ENCODE measurements around the gene MAST4.

The MAST4 gene

GRCh38 chr5:67028941-67029340 lies 432.7 kb downstream of the MAST4 start:
- DNase-seq = no peak

DNA sequence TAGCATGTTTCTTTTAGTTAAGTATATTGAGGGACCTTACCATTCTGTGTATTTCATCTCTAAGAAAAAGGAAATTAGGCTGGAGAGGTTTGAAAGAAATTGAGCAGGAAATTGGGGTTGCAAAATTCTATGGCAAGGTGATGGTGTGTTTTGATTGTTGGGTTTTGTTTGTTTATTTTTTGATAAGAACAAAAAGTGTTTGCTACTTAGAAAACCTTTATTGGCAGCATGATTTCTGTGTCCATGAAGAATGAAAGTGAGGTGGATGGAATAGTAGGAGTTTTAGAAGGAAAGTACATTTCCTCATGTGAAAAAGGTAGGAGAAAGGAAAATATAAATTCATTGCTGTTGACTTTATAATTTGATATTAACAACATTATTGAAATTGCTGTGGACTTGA lies 433.3 kb downstream of the MAST4 start:
- DNase-seq = no peak

GRCh38 chr5:67030289-67031056 lies 434.3 kb downstream of the MAST4 start:
- no peak for DNase-seq

GRCh38 chr5:67031057-67031443 lies 434.9 kb downstream of the MAST4 start:
- DNase-seq = no peak

- no peak for DNase-seq
These were observed 435.5 kb downstream of the MAST4 start for GRCh38 chr5:67031692-67032091.

DNA sequence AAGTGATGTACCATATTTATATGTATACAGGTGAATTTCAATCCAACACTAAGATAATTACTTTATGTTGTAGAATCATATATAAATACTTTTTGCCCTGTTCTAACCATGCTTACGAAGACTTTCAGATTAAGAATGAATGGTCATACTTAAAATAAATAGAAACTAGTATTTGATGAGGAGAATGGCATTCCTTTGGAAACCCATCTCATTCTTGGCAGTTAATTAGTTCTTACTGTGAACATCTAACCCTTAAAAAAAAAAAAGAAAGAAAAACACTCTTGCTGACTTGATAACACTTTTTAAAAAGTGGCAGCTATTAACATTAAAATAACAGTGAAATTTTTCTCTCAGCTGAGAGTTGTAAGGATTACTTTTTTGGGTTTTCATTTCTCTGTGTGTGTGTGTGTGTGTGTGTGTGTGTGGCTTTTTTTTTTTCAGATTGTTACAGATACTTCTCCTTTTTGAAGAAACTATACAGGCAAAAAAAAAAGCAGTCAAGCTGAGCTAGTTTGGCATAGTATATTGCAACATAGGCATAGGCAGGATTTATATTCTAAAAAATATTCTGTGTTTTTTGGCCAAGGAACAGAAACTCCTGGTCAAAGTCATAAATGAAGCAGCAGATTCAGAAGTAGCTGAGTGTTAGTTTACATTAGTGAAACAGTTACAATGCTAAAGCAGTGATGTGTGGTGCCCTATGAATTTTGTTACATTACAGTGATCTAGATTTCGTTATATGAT lies 436.9 kb downstream of the MAST4 start:
- no peak for DNase-seq

- DNase-seq = no peak
These were observed 437.9 kb downstream of the MAST4 start for GRCh38 chr5:67033880-67034651.

DNA sequence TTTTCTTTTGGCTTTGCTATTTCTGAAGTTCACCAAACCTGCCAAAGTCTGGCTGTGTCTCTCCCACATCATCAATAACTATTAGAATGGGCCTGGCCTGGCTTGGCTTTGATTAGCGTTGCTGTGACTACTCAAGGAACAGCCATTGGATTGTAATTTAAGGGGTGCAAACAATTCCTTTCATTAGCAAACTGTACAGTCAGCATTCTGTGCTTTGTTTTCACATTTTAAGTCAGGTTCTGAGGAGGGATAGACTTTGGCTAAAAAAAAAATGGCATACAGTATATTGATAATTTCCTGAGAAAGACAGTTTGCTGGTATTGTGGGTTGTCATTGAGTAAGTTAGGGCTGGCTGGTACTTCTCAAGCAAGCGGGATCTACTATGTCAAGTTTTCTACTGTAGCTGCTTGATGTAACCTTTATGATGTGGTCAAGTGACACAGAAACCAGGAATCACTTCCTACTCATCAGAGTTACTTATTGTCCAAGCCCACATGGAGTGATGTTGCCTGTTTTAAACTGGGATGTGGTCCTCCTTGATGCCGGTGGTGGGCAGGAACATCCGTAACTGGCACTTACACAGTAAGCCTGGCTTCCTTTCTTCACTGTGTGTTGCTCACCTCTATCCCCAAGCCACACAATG lies 439.0 kb downstream of the MAST4 start:
- DNase-seq = no peak

- DNase-seq = no peak
These were observed 441.0 kb downstream of the MAST4 start for GRCh38 chr5:67037171-67037570.

DNA sequence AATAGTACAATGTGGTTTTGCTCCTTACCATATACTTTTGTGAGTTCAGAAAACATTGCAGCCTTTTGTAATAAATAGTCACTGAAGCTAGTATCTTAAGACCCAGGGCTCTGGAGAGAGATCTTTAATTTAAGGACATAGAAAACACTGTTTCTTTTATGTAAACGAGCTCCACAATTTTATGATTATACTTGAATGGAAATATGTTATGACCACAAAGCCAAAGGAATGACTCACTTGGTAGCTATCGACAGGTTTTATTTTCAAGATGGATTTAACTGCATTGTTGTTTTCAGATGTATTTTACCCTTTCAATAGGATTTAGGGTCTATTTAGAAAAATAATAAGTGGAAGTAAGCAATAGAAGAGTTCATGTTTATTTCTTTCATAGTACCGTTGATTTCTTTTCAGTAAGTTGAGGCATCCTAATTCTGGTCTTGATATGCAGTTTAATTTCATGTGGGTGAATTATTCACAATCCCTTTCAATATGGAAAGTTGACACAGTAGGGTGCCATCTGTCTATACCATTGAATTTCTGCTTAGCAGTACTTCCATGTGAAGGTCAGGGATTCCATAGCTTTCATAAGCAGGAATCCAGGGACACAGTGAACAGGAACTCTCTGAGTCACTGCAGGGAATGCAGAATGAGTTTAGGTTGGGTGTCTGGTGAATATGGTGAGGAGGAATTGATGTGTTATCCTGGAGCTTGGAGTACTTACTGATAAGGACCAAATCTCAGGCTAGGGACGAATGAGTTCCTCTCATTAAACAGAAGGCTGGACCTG lies 442.8 kb downstream of the MAST4 start:
- no peak for DNase-seq

DNA sequence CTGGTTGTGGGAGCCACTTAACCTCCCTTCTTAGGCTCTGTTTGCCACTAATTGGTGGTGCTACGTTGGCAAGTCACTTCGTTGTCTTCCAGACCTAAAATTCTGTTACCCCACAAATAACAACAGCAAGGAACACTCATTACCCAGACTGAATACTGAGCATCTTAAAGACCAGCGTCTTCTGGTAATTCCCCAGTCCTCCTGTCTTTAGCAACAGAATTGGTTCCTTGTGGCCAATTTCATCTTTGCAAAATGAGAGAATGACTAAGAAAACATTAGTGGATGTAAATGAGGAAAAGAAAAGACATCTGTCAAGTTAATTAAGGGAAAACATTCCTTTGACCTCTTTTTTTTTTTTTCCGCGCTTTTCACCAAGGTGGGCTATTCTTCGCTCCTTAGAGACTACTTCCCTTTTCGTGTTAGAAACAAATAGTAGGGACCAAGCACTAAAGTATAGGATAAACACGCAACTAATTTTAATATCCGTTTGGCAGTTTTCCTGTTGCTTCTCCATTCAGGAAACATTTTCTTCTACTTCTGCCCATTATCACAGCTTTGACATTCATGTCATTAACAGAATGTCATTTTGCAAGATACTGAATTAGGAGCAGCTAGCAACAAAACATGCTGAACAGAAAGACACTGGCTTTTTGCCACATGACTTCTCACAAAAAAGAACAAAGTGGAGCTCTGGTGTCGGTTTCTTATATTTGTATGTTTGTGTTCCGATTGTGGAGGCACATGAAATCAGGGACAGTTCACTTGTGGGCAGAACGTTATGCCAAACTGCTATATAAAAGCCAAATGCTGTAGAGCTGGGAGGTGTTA lies 446.2 kb downstream of the MAST4 start:
- DNase-seq = no peak

GRCh38 chr5:67043796-67044511 lies 447.8 kb downstream of the MAST4 start:
- no peak for DNase-seq

- no peak for DNase-seq
These were observed 449.9 kb downstream of the MAST4 start for GRCh38 chr5:67045816-67046740.

DNA sequence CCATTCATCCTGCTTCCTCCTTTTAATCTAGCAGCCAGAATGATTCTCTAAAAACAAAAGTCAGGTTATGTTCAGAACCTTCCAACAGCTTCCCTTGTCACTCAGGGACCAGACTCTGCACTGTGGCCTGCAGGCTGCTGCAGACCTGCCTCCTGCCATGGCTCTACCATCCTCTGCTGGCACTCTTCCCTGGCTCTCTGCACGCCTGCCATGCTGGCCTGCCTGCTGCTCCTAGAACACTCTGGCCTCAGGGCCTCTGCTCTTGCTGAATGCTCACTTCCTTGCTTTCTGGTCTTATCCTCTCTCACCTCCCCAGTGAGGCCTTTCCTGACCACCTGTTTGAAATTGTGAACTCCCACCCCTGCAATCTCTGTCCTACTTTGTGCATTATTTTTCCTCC lies 451.0 kb downstream of the MAST4 start:
- no peak for DNase-seq

DNA sequence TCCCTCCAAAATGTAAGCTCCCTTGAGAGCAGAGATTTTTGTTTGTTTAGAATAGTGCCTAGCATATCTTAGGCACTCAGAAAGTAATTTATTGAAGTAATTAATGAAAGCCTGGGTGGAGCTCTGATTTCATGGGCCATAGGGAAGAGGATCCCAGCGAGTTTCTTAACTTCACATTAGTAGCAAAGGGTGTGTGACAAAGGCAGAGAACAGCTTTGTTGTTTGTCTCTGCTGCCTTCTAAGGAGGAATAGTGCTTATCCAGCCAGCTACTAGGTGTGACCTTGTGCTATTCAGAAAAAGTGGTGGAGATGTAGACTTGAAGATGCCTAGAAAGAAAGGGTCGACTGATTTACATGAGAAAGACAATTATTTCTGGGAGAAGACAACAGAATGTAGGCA lies 451.4 kb downstream of the MAST4 start:
- no peak for DNase-seq

DNA sequence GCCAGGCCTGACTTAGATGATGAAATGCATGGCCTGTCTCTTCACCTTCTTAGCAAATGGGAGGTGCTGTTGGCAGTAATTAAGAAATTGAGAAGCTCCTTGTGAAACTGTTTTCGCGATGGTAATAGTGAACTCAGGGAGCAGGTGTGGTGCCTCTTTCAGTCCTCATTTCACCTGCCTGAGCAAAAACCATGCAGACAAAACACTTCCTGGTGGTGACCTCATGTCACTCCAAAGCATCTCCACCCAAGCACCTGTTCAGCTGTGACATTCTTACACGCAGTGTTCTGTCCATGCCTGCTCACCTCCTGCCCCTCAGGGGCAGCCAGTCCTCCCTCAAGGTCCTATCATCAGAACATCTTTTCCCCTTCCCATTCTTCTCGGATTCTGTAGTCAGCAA lies 453.9 kb downstream of the MAST4 start:
- DNase-seq = no peak

GRCh38 chr5:67050635-67051034 lies 454.4 kb downstream of the MAST4 start:
- DNase-seq = no peak

GRCh38 chr5:67051164-67051563 lies 455.0 kb downstream of the MAST4 start:
- no peak for DNase-seq

- DNase-seq = no peak
These were observed 455.8 kb downstream of the MAST4 start for GRCh38 chr5:67052034-67052433.

DNA sequence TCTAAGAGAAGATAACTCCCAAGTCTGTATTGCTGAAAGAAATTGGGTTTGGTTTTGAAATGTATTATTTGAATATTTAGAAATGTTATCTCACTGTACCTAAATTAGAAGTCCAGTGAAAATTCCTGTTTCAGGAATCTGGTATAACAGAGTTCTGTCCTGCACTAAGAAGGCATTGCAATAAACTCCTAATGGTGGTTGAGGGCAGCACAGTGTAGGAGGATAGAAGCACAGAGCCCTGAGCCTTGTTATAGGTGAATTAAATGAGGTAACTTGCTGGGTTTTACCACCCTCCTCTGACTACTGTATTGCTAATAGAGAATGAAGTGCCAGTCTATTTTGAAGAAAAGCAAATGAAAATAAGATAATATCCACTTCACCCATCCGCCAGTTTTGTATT lies 457.0 kb downstream of the MAST4 start:
- no peak for DNase-seq

Data from NCI-H446 treated with DMSO at 0.1 percent for 48 hours (cell line).